Activated gamma-delta T cell (primary cell): Measurements from ENCODE around the gene CDK5RAP2.

Source experiments
- DNase-seq: peaks from one replicate; lab custom pipeline; 2025; lab: John Stamatoyannopoulos, UW

Gene CDK5RAP2

DNA sequence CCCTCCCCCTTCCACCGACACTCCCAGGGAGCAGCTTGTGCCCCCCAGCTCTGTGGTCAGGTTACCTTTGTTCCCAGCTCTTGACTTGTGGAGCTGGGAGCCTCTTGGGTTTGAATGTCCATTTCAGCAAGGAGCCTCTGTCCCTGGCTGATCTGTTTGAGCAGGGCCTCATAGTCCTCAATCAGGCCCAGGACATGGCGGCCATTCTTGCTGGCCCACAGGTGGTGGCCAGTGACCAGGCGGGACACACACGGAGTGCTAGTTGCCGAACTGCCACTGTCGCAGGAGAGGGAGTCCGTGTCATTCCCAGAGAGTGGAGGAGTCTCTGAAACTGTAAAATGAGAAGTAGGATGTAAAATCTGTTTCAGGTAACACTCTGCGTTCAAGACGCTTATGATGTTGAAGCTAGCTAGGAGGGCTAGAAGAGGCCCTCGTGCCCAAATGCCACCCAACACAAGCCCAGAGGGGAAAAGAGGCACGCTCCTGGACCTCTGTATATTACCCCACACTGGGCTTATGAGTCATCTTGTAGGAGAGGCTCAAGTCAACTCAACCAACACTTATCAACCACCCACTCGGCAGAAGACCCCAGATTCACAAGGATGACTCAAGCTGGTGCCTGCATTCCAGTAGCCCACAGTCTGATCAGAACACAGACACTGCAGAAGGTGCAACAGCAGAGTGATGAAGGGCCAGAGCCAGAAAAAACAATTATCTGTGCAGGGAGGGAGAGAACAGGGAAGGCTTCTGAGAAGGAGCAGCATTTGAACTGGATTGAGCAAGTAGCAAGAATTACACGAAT is 177.0 kb downstream of the CDK5RAP2 start:
- no peak for DNase-seq

DNA sequence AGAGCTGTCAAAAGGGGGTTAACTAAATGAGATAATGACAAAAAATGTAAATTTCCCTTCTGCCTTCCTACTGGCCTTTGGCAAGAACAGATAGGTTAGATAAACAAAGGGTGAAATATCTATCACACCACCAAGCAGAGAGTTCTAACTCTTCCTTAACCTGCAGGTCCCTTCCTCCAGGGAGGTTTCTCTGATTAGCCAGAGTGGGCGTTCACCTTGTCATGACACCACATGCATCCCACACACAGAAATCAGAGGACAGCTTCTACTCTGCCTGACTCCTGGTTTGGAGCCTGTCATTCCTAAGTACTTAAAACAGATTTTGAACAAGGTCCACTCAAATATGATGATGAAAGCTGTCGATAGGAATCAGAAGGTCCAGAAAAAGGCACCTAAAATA is 180.0 kb downstream of the CDK5RAP2 start:
- DNase-seq: no peak

DNA sequence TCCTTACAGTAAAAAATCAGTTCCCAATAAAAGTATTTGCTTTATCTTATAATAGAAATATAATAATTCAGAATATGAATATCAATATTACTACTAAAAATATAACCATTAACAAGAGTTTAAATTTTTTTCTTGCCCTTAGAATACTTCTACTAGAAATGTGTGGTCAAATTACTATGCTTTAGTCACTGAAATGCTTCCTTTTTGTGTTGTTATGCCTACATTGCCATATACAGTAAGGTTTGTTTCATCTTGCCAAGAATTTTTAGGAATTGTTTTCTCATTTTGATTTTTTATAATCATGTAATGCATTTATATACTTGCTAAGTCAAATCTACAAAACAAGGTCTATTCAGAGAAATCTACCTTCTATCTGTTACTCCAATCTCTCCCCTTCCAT is 181.7 kb downstream of the CDK5RAP2 start:
- DNase-seq: no peak

DNA sequence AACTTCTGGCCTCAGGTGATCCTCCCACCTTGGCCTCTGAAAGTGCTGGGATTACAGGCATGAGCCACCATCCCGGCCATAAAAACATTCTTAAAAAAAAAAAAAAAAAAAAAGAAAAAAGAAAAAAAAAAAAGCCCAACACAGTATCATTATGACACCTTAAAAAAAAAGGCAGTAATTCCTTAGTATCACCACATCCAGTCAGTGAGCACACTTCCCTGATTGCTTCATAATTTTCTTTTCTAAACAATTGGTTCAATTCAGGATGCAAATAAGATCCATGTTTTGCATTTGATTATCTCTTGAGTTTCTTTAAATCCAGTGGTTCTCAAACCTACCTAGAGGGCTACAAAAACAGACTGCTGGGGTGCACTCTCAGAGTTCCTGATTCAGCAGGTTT is 182.5 kb downstream of the CDK5RAP2 start:
- DNase-seq: no peak

DNA sequence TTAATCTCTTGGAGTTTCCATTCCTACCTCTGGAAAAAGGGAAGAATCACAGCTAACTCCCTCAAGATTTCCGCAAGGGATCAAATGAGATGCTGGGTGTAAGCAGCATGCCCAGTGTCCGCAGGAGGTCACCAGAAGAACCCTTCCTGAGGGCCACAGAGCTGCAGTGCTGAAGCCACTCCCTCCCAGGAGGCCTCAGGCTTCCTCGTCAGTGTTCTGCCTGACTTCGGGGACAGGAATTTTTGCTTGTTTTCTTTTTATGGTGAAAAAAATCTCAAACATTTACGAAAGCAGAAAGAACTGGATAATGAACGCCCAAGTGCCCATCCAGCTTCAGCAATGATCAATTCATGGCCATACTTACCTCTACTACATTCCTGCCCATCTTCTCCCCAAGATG is 183.0 kb downstream of the CDK5RAP2 start:
- DNase-seq: no peak

DNA sequence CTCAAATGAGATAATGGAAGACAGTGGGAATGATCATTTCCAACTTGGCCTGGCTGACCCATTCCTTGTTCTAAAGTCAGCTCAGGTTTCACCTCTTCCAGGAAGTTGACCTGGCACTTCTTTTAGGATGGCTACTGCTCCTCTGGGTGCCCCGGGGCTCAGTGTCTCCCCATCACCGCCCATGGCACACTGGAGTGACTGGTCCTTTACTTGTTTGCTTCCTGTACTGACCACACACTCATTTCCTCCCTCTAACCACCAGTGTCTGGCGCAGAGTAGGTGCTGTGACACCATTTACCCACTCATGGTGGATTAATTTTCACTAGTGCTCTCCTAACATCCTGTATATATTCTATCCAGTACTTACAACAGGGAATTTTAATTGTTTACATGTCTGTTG is 183.5 kb downstream of the CDK5RAP2 start:
- no peak for DNase-seq

DNA sequence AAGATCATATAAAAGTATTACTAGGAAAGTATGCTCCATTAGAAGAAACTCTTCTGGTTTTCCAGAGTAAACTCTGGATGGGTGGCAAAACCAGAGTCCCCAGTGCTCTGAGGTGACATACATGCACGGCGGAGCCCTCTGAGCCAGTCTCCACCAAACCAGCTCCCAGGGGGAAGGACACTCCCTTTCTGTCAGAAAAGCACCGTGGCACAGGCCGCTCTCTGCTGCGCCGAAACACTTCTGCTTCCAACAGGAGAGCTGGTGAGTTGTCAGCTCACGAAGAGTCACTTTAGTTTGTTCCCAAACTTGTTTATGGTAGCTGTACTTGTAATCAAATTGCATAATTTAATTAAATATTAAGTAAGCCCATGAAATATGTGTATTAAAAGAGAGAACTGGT is 184.6 kb downstream of the CDK5RAP2 start:
- no peak for DNase-seq

DNA sequence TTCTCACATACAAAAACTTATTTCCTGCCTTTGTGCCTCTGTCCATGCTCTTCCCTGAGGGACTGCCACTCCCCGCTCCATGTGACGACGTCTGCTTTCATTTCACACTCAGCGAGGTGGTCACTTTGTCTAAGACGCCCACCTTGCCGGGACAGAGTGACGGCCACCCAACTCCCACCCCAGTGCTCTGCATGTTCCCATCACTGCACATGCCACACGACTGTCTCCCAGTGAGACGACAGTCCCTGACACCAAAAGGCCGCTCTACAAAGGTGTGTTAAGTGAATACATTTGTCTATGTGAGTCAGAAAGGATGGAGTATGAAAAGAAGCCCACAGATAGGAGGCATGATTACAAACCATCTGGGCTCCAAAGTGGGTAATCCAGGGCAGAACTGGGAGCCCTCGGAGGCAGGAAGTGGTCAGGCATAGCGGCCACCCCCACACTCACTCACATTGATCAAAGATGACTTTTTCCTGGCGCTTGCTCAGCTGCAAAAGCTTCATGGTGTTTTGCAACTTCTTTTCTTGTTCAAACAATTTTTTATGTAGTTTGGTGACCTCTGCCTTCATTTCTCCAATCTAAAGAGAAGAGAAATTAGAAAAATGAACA is 185.8 kb downstream of the CDK5RAP2 start:
- DNase-seq: no peak

DNA sequence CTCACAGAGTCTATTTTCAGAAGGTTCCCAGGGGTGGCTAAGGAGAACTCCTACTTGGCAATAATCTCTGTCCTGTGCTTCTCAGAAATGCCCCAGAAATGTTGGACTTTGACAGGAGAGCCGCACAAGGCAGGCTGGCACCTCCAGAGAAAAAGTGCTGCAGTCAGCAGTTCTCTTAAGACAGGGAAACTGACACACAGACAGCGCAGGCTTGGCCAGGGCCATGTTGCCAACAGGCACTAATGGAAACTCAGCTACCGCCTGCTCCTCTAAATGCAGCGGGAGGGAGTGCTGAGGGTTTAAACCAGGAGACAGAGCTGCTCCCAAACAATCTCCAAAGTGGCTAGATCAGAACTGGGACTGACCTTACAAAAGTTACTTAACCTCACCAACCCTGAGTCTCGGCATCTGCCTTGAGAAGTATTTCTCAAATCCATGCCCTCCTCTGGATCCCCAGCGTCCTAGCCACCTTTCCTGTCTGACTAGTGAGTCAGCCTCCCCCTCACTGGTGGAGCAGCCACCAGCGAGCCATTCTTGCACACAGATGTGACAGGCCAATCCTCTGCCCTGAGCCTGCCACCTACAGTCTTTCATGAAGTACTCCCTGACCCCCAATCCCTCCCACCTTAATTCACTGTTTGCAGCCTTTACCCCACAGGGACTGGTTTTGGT is 186.4 kb downstream of the CDK5RAP2 start:
- no peak for DNase-seq

DNA sequence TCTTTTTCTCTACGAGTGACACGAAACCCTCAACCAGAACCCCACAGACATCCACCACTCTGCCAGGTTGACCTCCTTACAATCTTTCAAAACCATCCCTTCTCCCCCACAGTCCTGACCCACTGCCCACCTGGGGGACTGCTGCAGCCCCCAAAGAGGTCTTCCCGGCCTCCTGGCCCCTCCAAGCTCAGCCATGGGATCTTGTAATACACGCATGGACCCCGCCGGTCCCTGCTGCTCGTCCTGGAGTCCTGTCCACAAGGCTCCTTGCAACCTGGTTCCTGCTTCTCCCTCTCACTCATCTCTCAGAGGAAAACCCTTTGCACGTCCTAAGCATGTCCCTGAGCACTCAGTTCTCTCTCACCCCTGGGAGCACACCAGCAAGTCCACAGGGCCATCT is 187.3 kb downstream of the CDK5RAP2 start:
- no peak for DNase-seq

DNA sequence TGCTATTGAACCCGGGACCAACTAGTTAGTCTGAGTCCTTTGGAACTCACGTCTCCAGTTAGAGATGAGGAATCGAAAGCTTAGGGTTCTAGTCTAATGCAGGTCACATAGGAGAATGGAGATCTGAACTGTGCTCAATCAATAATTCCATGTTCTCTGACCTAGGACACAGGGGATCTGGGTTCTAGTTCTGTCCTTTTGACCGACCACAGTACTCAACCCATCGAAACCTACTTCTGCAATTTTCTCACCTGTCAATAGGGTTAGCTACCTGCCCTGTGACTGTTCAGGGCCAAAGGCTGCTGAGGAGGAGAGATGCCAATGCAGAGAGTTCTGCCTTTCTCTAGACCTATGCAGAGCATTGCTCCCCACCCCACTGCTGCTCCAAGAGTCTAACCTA is 187.7 kb downstream of the CDK5RAP2 start:
- no peak for DNase-seq

DNA sequence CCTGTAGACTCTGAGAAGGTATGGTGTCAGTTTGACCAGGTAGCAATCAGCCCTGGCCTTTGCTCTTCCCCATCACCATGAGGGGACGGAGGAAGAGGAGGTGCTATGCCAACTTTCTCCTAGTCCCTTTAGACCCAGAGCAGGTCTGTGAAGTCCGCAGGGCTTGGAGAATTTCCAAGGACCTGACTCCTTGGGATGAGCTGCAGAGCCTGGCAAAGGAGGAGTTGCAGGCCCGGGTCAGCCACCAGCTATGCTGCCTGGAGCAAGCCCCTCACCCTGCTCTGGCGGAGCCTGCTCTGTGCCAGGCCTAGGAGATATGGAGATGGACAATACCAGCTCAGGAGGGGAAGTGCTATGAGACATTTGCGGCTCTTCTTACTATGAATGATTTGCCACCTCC is 188.3 kb downstream of the CDK5RAP2 start:
- DNase-seq: no peak

DNA sequence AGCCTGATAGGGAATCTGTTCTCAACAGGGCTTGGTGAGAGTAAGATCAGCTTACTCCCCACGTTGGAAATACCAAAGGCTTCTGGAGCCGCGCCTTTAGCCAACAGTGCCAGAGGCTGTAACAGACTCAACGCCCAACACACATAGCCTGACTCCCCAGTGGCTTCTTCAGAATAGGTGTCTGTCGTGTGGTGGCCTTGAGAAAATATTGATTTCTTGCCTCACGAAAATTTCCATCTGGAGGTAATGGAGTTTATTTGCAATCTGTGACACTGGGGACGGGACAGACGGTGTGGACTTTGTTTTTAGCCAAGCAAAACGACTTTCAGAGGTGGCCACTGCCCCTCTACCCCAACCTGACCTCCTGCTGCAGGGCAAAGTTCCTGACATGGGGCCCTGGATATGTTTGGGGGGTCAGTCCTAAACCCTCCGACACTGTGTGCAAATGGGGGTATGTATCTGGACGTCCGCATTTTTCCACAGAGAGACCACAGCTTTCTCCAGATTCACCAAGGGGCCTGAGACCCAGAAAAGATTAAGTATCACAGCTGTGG is 189.3 kb downstream of the CDK5RAP2 start:
- DNase-seq: no peak

DNA sequence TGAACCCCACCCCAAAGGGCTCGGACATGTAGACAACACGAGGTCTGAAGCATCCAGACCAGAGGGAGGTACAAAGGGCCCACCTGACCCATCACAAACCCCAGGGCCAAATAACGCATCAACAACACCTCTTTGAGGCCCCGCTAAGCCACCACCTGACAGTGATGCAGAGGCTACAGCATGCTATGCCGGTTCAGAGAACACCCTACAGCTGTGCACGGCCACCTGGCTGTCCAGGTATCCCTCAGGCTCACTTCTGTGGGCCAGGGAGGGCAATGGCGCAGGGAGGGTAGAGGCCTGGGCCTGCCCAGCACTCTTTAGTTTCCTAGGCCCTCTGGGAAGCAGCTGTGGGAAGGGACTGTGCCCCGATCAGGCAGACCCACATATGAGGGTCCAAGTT is 190.1 kb downstream of the CDK5RAP2 start:
- no peak for DNase-seq

DNA sequence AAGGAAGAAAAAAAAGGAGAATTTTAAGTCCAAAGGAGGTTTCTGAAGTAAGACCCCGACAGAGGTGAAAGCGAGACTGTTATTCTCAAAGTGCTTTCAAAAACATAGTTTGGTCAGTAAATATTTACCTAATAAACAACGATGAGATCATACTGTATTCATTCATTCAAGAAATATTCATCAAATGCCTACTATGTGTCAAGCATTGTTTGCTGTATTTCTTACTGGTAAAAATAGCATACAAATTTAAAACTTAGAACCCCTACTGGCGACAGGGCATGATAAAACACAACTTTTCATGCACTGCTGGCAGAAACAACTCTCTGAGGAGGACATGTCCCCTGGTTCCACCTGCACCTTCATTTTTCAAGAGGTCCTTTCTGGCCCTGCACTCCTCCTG is 190.7 kb downstream of the CDK5RAP2 start:
- no peak for DNase-seq

DNA sequence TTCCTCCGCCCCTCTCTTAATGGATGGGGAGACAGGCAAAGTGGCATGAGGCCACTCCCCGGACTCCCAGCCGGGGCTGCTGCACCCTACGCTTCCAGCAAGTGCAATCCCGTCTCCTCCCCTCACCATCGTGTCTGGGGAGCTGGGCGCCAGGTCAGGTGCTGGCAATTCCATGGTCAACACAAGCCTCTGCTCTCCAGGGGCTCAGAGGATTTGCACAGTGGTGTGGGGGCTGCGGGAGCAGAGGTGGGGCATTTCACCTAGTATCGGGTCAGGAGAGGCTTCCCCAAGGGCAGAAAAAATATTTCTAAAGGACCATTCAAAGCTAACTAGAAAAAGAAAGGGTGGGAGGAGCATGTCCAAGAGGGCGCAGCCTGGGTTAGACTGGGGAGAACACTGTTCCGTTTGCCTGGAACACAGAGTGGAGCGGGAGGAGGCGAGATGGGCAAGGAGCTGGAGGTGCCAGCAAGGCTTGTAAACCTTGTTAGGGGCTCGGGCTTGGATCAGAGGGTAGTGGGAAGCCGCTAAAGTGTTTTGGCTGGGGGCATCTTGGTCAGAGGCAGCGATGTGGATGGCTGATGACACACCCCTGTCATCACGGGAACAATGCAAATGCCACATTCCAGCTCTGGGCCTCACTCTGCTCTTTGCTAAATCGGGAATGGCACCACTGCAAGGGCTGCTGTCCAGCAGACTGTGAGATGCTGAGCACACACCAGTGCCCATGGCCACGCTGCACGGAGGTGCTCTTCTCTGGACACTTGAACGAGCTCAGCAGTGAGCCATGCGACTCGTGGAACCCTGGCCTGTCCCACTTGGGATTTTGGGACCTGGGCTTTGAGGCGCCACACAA is 191.7 kb downstream of the CDK5RAP2 start:
- DNase-seq: no peak

DNA sequence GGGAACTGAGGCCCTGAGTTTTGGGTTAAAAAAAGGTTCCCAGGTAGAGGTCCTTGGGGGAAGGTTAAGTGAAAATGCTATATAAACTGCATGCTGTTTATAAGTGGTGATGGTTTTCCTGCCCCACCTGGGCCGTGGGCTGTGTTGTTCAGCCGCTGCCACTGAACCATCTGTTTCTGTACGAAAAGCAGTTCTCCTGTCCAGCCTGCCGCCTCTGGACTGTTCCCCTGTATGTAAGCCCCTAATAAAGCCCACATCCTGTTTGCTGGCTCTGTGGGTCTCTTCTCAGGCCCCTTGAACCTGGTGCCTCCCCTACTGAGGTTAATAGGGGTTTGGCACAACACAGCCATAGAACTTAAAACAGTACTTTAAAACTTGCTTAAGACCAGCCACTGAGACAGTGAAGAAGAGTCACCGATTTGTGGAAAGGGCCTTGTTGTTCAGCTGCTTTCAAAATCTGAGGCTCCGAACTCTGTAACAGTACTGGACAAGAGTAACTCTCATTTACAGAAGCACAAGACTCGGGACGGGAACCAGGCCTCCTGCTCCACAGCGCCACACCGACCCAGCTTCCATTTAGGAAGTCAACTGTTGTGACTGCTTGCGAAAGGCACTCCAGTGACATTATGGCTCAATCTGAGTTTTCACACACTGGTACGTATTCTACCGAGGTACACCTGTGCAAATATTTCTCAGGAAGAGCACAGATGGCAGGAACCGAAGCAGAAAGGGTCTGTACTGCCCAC is 192.5 kb downstream of the CDK5RAP2 start:
- no peak for DNase-seq

DNA sequence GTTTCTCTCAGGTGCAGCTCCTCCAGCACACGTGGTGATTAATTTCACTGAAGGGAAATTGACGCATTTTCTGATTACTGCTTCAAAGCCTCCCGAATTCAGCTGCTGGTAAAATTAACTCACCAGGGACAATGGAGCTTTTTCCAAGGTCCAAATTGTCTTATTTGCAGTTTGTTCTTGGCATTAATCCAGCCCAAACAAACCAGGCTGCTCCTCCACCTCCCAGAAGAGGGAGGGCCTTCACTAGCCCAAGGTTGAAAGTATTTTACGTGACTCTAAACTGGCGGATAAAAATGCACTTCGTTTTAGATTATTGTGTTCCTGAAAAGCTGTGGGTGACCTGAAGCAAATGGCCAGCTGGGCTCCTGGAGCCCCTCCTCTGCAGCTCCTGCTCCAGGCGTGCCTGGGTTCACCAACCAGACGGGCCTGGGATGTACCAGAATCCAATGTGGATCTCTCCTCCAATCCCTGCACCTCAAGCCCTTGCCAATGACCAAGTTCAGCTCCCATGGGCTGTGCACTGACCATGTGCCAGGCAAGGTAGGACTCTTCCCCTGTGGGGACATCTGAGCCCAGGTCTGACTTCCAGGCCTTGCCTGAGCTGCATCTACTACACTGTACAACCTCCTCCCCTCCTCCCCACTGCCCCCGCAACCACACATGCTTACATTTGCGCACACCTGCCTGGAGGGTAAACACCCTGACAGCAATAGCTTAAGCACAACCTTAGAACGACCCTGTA is 193.4 kb downstream of the CDK5RAP2 start:
- no peak for DNase-seq

DNA sequence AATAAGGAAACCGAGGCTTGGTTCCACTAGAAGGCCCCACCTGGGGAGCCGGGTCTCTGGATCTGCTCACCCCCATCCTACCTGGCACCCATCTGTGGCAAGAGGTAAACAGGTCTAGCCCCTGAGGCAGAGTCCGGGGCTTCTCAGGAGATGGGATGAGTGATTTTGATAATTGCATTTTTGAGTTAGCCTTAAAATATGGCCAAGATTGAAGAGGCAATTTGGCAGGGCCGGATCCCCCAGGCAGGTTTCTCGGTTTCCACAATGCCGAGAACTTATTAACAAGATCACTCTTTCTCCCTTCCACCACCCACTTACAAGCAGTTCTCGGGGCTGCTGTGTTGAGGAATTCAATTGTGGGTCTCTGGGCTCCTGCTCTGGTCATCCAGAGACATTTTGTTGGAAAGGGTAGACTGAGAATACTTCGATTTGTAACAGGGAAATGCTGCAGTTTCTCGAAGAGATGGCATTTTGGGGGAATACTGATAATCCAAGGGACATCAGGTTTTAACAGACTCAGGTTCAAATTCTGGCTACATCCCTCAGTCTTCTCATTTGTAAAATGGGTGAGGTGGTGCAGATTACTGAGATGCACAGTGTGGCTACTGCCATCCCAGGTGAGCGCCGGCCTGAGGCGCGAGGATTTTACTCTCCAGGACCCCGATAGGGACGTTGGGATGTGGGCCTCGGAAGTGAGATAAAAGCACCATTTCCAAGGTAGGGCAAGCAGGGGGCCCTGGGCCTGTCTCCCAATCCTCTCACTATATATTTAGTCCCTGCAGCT is 194.2 kb downstream of the CDK5RAP2 start:
- DNase-seq: no peak

DNA sequence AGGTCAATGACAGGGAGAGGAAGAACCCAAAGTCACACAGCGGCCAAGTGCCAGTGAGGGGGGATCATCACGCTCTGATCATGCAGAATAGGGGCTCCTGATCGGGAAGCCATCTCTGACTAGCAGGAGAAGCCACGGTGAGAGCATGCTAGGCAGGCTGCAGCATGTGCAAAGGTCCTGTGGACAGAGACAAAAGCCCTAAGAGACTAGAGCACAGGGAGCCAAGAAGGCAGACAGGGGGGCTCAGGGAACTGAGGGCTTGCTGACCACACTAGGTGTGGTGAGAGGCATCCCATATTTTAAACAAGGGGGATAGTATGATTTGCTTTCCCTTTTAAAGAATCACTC is 195.1 kb downstream of the CDK5RAP2 start:
- DNase-seq: no peak
